DMS79 (cell line): ENCODE data around the gene EPHA4.

Experiments used
- DNase-seq: peaks from one replicate; lab custom pipeline; 2025; lab: John Stamatoyannopoulos, UW

EPHA4 gene

GRCh38 chr2:221571551-221572218, 419 bp downstream of the EPHA4 start:
- DNase-seq, result no peak

GRCh38 chr2:221571025-221571550, 1.0 kb downstream of the EPHA4 start:
- DNase-seq, result no peak

GRCh38 chr2:221570321-221570935, 1.7 kb downstream of the EPHA4 start:
- peak; percentile 18 for DNase-seq

- no peak for DNase-seq
Measured at GRCh38 chr2:221569871-221570270, 2.2 kb downstream of the EPHA4 start.

GRCh38 chr2:221569425-221569845, 2.7 kb downstream of the EPHA4 start:
- DNase-seq, result no peak

GRCh38 chr2:221568299-221568698, 3.8 kb downstream of the EPHA4 start:
- no peak for DNase-seq

GRCh38 chr2:221567809-221568208, 4.3 kb downstream of the EPHA4 start:
- no peak for DNase-seq

GRCh38 chr2:221567231-221567760, 4.8 kb downstream of the EPHA4 start:
- no peak for DNase-seq

GRCh38 chr2:221563270-221563985, 8.7 kb downstream of the EPHA4 start:
- no peak for DNase-seq

GRCh38 chr2:221562226-221562625, 9.9 kb downstream of the EPHA4 start:
- DNase-seq, result no peak

GRCh38 chr2:221561770-221562169, 10.3 kb downstream of the EPHA4 start:
- DNase-seq, result no peak

- DNase-seq, result no peak
Measured at GRCh38 chr2:221559991-221560390, 12.1 kb downstream of the EPHA4 start.

- no peak for DNase-seq
Measured at GRCh38 chr2:221558107-221558506, 14.0 kb downstream of the EPHA4 start.

- no peak for DNase-seq
Measured at GRCh38 chr2:221555494-221555846, 16.6 kb downstream of the EPHA4 start.

GRCh38 chr2:221554769-221555493, 17.2 kb downstream of the EPHA4 start:
- no peak for DNase-seq

GRCh38 chr2:221553333-221553732, 18.8 kb downstream of the EPHA4 start:
- no peak for DNase-seq

GRCh38 chr2:221552291-221552690, 19.8 kb downstream of the EPHA4 start:
- DNase-seq, result peak; percentile 87

GRCh38 chr2:221551864-221552263, 20.2 kb downstream of the EPHA4 start:
- DNase-seq, result no peak

- DNase-seq, result no peak
Measured at GRCh38 chr2:221549143-221549542, 23.0 kb downstream of the EPHA4 start.

- no peak for DNase-seq
Measured at GRCh38 chr2:221546505-221547225, 25.4 kb downstream of the EPHA4 start.

- no peak for DNase-seq
Measured at GRCh38 chr2:221541131-221541735, 30.9 kb downstream of the EPHA4 start.
